T-helper 2 cell treated with Interferon-gamma antibody and Interleukin-4, amounts not matched to agents 5 μg/mL and 100 μg/mL, for 36 hours (primary cell): Measurements from ENCODE around the gene COPRS.
"Not testable (repeated sequence)": the region's sequence is repeated elsewhere in the genome, so short reads cannot be mapped to it uniquely, and the experiment has no call there.

Experiments used
- DNase-seq: peaks from one replicate; pipeline ENCODE4 v3.0.0; 2021; ENCODE audit warnings: low spot score
- H3K27ac Mint-ChIP-seq: one replicate; pipeline ENCODE4 v1.8.0; 2021; ENCODE audit warnings: mild to moderate bottlenecking, mixed read lengths
- H3K27me3 Mint-ChIP-seq: one replicate; pipeline ENCODE4 v1.8.0; 2021; ENCODE audit warnings: low read depth, mixed read lengths
- H3K36me3 Mint-ChIP-seq: one replicate; pipeline ENCODE4 v1.8.0; 2021; ENCODE audit warnings: low read depth, mixed read lengths
- H3K4me1 Mint-ChIP-seq: one replicate; pipeline ENCODE4 v1.8.0; 2021; ENCODE audit warnings: low read depth, mixed read lengths
- H3K4me3 Mint-ChIP-seq: one replicate; pipeline ENCODE4 v1.8.0; 2022; ENCODE audit warnings: mild to moderate bottlenecking, moderate library complexity, mixed read lengths
- H3K9me3 Mint-ChIP-seq: one replicate; pipeline ENCODE4 v1.8.0; 2021; ENCODE audit warnings: mixed read lengths

COPRS gene

DNA sequence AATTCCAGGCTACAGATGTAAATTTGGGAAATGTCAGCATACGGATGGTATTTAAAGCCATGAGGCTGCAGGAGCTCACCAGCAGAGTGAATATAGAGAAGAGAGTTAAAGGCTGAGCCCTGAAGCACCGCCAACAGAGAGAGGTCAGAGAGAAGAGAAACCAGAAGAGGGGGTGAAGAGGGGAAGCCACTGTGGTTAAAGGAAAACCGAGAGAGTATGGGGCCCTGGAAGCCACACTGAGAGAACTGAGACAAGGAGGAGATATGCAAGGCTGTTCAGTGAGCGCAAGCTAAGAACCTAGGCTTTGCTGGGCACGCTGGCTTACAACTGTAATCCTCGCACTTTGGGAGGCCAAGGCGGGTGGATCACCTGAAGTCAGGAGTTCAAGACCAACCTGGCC, 24.6 kb downstream of the COPRS start:
- Mint-ChIP-seq H3K4me3 (no peak overlapping the region), H3K27me3 (peaks cover 9% of the 10 kb centered on the region), H3K4me1 (peaks cover 4% of the 10 kb centered on the region), H3K9me3 (no peaks in the 10 kb centered on the region), H3K36me3 (no peaks in the 10 kb centered on the region), H3K27ac (peak overlapping the region; percentile 70)
- peak; percentile 15 for DNase-seq

- no peaks in the 10 kb centered on the region for H3K36me3 Mint-ChIP-seq
- H3K4me1 Mint-ChIP-seq: peaks cover 4% of the 10 kb centered on the region
- peaks cover 7% of the 10 kb centered on the region for H3K27me3 Mint-ChIP-seq
- no peak overlapping the region for H3K4me3 Mint-ChIP-seq
- no peaks in the 10 kb centered on the region for H3K9me3 Mint-ChIP-seq
- no peak for DNase-seq
- H3K27ac Mint-ChIP-seq: no peak overlapping the region
Observed at GRCh38 chr17:31832746-31833145, 26.3 kb downstream of the COPRS start.

GRCh38 chr17:31830971-31831858, 27.8 kb downstream of the COPRS start:
- no peaks in the 10 kb centered on the region for H3K36me3 Mint-ChIP-seq
- no peaks in the 10 kb centered on the region for H3K9me3 Mint-ChIP-seq
- H3K4me1 Mint-ChIP-seq: peaks cover 4% of the 10 kb centered on the region
- H3K27ac Mint-ChIP-seq: no peak overlapping the region
- no peak overlapping the region for H3K4me3 Mint-ChIP-seq
- no peak for DNase-seq
- H3K27me3 Mint-ChIP-seq: peaks cover 7% of the 10 kb centered on the region

- H3K27ac Mint-ChIP-seq: no peak overlapping the region
- H3K9me3 Mint-ChIP-seq: no peaks in the 10 kb centered on the region
Observed at GRCh38 chr17:31829649-31830048, 29.4 kb downstream of the COPRS start.

DNA sequence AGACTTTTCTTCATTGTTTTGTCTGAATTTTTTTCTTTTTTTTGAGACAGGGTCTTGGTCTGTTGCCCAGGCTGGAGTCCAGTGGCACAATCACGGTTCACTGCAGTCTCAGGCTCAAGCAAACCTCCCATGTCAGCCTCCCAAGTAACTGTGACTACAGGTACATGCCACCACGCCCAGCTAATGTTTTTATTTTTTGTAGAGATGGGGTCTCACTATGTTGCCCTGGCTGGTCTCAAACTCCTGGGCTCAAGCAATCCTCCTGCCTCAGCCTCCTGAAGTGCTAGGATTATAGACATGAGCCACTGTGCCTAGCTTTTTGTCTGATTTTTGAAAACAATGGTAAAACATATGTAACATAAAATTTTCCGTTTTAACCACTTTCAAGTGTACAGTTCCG, 30.1 kb downstream of the COPRS start:
- H3K36me3 Mint-ChIP-seq, H3K9me3 Mint-ChIP-seq, H3K27me3 Mint-ChIP-seq, H3K27ac Mint-ChIP-seq, H3K4me3 Mint-ChIP-seq, DNase-seq, H3K4me1 Mint-ChIP-seq: not testable (repeated sequence)

More at GRCh38 chr17:31829649-31830048, 29.4 kb downstream of the COPRS start:
- Mint-ChIP-seq H3K36me3 (no peaks in the 10 kb centered on the region), H3K27me3 (peaks cover 10% of the 10 kb centered on the region), H3K4me1 (peaks cover 4% of the 10 kb centered on the region), H3K4me3 (no peak overlapping the region)
- no peak for DNase-seq

DNA sequence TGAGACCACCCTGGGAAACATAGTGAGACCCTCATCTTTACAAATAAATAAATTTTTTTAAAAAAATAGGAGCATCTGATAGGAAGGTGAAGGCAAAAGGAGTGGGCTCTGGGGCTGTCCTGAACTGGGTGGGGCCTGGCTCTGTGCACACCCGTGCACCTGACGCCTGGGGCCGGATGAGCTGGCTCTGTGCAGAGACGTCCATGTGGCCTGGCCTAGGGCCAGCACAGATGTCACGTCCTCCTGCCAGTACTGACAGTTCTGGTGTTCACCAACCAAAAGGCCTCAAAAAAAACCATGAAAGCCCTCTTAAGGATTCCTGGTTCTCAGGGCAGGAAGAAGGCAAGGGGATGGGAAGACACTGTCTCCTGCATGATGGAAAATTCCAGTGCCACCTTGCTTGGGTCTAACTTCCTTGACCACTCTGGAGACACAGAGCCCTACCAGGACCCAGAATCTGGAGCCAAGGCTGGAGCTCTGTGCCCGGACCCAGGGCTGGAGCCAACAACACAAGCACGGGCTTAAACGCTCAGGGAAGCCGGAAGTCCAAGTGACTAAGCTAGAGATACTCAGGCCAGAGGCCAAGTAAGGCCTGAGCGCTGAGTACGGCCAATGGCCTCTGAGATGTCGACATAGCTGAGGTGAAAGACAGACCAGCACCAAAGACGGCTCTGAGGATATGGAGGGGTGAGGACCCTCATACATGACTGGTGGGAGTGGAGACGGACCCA, 32.9 kb downstream of the COPRS start:
- H3K36me3 Mint-ChIP-seq: no peaks in the 10 kb centered on the region
- peaks cover 8% of the 10 kb centered on the region for H3K27me3 Mint-ChIP-seq
- no peaks in the 10 kb centered on the region for H3K4me1 Mint-ChIP-seq
- no peak for DNase-seq
- no peak overlapping the region for H3K4me3 Mint-ChIP-seq
- H3K27ac Mint-ChIP-seq: no peak overlapping the region
- no peaks in the 10 kb centered on the region for H3K9me3 Mint-ChIP-seq

GRCh38 chr17:31824766-31825360, 34.2 kb downstream of the COPRS start:
- H3K27ac Mint-ChIP-seq: no peak overlapping the region
- peaks cover 8% of the 10 kb centered on the region for H3K27me3 Mint-ChIP-seq
- no peak for DNase-seq
- no peaks in the 10 kb centered on the region for H3K36me3 Mint-ChIP-seq
- no peak overlapping the region for H3K4me3 Mint-ChIP-seq
- no peaks in the 10 kb centered on the region for H3K9me3 Mint-ChIP-seq
- no peaks in the 10 kb centered on the region for H3K4me1 Mint-ChIP-seq

GRCh38 chr17:31823014-31823413, 36.0 kb downstream of the COPRS start:
- H3K4me1 Mint-ChIP-seq: no peaks in the 10 kb centered on the region
- DNase-seq: no peak
- H3K36me3 Mint-ChIP-seq: no peaks in the 10 kb centered on the region
- no peak overlapping the region for H3K27ac Mint-ChIP-seq
- peaks cover 8% of the 10 kb centered on the region for H3K27me3 Mint-ChIP-seq
- H3K9me3 Mint-ChIP-seq: no peaks in the 10 kb centered on the region
- no peak overlapping the region for H3K4me3 Mint-ChIP-seq

- Mint-ChIP-seq H3K36me3 (no peaks in the 10 kb centered on the region), H3K4me3 (no peak overlapping the region)
- DNase-seq: no peak
Observed at GRCh38 chr17:31820691-31821435, 38.2 kb downstream of the COPRS start.

DNA sequence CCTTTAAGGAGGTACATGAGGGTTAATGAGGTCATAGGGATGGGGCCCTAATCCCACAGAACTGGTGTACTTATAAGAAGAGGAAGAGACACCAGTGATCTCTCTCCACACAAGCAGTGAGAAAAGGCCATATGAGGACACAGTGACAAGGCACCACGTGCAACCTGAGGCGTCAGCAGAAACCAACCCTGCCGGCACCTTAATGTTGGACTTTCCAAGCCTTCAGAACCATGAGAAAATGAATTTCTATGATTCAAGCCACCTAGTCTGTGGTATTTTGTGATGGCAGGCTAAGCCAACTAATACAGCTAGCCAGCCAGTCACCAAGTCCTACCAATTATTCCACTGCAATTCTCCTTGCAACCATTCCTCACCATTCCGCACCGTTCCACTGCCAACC, 39.5 kb downstream of the COPRS start:
- no peaks in the 10 kb centered on the region for H3K27me3 Mint-ChIP-seq
- no peak for DNase-seq
- H3K4me1 Mint-ChIP-seq: no peaks in the 10 kb centered on the region
- H3K36me3 Mint-ChIP-seq: no peaks in the 10 kb centered on the region
- H3K4me3 Mint-ChIP-seq: no peak overlapping the region
- no peaks in the 10 kb centered on the region for H3K9me3 Mint-ChIP-seq
- no peak overlapping the region for H3K27ac Mint-ChIP-seq

More at GRCh38 chr17:31820691-31821435, 38.2 kb downstream of the COPRS start:
- H3K4me1 Mint-ChIP-seq: no peaks in the 10 kb centered on the region
- H3K27ac Mint-ChIP-seq: no peak overlapping the region
- peaks cover 3% of the 10 kb centered on the region for H3K27me3 Mint-ChIP-seq
- no peaks in the 10 kb centered on the region for H3K9me3 Mint-ChIP-seq

DNA sequence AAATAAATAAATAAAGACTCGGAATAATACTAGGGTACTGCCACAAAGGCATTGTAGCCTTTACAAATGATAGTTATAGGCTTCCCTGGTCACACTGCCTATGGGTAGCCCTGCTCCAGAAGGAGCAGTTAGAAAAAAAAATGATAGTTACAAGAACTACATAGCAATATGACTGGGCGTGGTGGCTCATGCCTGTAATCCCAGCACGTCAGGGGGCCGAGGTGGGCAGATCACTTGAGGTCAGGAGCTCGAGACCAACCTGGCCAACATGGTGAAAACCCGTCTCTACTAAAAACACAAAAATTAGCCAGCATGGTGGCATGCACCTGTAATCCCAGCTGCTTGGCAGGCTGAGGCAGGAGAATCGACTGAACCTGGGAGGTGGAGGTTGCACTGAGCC, 40.2 kb downstream of the COPRS start:
- H3K27ac Mint-ChIP-seq, DNase-seq, H3K27me3 Mint-ChIP-seq, H3K4me1 Mint-ChIP-seq, H3K36me3 Mint-ChIP-seq, H3K9me3 Mint-ChIP-seq, H3K4me3 Mint-ChIP-seq: not testable (repeated sequence)

DNA sequence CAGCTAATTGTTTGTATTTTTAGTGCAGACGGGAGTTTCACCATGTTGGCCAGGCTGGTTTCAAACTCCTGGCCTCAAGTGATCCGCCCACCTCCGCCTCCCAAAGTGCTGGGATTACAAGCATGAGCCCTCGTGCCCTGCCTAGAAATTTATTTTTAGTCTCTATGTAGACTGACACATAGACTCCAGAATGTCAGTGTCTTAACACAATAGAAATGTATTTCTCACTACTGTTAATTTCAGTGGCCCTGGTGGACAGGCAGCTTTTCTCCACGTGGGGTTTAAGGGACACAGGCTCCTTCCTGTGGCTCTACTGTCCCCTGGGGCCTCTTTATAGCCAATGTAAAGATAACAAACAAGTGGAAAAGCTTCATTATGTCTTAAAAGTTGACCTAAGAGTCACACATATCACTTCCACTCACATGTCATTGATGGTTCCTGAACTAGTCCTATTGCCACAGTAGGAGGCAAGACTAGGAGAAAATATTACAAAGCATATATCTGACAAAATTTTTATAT, 43.8 kb downstream of the COPRS start:
- Mint-ChIP-seq H3K36me3 (no peaks in the 10 kb centered on the region), H3K4me3 (no peak overlapping the region), H3K27ac (no peak overlapping the region), H3K9me3 (no peaks in the 10 kb centered on the region), H3K27me3 (no peaks in the 10 kb centered on the region), H3K4me1 (no peaks in the 10 kb centered on the region)
- DNase-seq: no peak

DNA sequence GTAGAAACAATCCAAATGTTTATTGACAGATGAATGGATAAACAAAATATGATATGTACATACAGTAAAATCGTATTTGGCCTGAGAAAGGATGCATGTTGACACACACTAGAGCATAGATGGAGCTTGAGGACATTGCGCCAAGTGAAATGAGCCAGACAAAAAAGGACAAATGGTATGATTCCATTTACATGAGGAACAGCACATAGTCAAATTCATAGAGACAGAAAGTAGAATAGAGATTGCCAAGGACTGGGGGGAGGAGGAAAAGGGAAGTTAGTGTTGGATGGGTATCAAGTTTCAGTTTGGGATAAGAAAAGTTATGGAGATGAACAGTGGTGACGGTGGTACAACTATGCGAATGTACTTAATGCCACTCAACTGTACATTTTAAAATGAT, 47.9 kb downstream of the COPRS start:
- no peak for DNase-seq
- peaks cover 2% of the 10 kb centered on the region for H3K27me3 Mint-ChIP-seq
- no peaks in the 10 kb centered on the region for H3K9me3 Mint-ChIP-seq
- no peak overlapping the region for H3K27ac Mint-ChIP-seq
- H3K36me3 Mint-ChIP-seq: no peaks in the 10 kb centered on the region
- H3K4me1 Mint-ChIP-seq: no peaks in the 10 kb centered on the region
- no peak overlapping the region for H3K4me3 Mint-ChIP-seq
